CD4-positive, alpha-beta T cell treated with Interleukin-4 for 1 hour (primary cell): ENCODE data around the gene TXNDC11.

Experiments used
- DNase-seq, 2 donors: peaks; one replicate each; pipeline ENCODE4 v3.0.0-alpha.2; 2020 to 2022

Gene TXNDC11

DNA sequence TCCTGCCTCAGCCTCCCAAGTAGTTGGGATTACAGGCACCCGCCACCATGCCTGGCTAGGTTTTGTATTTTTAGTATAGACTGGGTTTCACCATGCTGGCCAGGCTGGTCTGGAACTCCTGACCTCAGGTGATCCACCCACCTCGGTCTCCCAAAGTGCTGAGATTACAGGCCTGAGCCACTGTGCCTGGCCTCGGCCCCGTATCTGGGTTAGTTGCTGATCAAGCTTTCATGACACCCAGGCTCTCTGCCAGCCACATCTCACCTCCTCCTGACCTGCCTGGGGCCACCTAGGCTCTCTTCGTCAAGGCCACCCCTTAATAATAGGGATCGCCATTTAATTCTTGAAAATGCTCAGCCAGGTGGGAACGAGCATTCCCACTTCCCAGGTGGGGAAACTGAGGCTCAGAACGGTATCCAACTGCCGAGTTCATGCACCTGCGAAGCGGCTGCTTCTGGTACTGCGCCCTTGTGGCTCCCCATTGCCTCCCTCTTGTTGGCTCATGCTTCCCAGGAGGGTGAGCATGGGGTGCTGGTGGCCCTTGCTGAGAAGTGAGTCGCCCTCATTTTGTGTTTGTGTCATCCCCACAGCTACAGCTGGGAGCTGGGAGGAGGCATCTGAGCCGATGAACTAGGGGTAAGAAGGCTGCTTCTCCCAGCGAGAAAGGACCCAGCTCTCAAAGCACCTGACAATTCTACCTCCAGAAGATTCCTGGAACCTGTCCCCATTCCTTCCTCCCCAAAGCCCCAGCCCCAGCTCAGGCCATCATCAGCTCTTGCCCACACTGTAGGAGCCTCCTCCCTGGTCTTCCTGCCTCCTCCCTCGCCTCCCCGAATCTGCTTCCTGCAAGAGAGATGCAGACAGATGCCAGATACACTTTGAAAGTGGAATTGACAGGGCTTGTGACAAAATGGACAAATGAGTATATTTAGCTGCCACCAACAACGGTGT, 91.7 kb downstream of the TXNDC11 start:
- DNase-seq: no peak

DNA sequence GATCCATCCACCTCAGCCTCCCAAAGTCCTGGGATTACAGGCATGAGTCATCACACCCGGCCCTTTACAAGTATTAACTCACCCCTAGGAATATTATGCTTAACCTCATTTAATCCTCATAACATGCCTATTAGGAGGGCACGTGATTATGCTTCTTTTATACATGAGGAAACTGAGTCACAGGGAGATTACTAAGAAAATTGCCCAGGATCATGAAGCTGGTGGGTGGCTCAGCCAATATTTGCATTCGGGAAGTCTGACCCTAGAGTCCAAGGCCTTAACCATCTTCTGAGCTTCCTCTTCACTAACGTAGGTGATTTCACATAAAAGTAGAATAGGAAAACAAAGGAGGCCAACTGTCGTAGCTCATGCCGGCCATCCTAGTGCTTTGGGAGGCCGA, 93.4 kb downstream of the TXNDC11 start:
- no peak for DNase-seq

DNA sequence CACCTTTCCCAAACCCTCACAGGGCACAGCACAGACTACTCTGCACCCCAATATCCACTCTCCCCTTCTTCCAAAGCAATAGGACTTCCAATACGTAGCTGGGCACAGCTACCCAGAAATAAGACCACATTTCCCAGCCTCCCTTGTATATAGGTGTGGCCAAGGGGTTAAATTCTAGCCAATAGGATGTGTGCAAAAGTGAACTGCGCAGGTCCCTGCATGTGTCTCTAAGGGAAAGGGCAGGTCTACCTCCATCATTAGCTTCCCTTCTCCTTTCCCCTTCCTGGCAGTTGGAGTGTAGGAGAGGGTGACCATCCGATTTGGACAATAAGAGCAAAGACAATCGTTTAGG, 99.9 kb downstream of the TXNDC11 start:
- no peak for DNase-seq

DNA sequence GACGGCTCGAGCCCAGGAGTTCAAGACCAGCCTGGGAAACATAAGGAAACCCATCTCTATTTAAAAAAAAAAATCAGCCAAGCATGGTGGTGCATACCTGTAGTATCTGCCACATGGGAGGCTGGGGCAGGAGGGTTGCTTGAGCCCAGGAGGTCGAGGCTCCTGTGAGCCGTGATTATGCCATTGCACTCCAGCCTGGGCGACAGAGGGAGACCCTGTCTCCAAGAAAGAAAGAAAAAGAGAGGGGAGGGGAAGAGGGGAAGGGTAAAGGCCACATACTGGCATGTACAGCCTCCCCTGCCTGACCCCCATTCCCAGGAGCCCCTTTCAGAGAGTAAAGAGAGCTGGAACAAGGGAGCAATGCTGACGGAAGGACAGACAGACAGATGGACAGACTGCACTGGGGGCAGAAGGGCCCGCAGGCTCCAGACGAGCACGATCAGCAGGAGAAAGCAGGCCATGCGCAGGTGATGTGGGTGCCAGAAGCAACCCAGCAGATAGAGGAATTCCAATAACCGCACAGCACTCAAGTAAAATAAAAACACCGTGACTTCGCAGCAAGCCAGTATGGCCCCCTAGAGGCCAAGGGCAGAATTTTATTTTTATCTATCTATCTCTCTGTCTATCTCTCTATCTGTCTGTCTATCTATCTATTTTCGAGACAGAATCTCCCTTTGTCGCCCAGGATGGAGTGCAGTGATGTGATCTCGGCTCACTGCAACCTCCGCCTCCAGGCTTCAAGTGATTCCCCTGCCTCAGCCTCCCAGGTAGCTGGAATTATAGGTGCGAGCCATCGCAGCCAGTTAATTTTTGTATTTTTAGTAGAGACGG, 101.5 kb downstream of the TXNDC11 start:
- DNase-seq: peak; percentile 63 to 75

DNA sequence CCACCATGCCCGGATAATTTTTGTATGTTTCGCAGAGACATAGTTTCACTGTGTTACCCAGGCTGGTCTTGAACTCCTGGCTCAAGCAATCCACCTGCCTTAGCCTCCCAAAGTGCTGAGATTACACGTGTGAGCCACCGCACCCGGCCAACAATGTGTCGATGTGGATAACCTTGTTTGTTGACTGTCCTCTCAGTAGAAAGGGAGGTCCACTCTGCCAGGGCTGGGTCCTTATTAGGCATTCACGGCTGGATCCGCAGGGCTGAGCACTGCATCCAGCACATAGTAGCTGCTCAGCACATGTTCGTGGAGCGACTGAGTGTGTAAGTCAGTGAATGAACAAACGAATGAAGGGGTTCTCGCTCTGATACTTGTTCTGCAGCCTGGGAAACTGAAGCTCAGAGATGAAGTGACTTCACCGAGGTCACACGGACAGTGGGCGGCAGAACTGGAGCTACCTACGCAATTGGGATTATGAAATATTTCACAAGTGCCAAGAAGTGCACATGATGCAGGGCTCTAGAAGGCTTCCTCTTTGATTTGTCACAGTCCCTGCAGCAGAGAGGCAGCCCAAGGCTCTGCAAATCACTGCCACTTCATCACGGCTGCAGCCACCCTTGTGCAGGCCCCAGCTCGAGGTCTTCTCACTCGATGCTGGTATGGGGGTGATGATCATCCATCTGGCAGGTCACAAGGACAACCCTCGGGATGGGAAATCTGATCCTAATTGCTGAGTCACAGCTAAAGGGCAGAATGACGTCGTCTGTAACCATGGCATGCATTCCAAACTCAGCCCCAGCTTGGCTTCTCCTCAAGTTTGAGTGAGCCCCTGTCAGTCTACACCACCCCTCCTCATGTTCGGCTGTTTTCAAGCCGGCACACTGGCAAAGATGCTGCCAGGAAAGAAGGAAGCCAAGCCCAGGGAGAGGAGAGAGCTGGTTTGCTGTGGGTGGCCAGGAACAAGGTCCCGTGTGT, 102.4 kb downstream of the TXNDC11 start:
- DNase-seq: peak; percentile 39 to 83

DNA sequence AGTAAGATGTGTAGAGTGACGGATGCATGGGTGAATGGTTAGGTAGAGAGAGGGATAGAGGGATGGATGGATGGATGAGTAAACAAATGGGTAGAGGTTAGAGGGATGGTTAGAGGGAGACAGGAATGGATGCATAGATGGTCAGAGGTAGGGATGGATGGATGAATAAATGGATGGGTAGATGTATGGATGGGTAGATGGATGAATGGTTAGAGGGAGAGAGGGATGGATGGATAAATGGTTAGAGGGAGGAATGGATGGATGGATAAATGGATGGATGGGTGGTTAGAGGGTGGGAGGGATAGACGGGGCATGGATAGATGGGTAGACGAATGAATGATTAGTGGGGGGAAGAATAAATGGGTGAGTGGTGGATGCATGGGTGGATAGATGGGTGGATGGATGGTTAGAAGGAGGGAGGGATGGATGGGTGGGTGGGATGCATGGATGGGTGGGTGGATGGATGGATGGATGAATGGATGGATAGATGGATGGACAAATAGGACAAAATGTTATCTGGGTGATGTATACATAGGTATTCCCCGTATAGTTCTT, 103.6 kb downstream of the TXNDC11 start:
- no peak for DNase-seq

DNA sequence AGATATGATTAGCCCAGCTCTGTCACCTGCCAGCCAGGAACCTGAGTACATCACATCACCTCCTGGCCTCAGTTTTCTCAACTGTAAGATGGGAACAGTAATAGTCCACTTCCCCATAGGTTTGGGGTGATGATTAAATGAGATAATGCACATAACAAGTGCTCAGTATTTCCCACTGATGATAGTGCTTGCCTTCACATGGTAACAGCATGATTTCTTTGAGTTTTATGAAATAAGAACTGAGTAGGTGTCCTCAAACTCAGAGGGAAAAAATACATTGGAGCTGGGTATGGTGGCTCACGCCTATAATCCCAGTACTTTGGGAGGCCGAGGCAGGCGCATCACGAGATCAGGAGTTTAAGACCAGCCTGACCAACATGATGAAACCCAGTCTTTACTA, 104.5 kb downstream of the TXNDC11 start:
- no peak for DNase-seq

DNA sequence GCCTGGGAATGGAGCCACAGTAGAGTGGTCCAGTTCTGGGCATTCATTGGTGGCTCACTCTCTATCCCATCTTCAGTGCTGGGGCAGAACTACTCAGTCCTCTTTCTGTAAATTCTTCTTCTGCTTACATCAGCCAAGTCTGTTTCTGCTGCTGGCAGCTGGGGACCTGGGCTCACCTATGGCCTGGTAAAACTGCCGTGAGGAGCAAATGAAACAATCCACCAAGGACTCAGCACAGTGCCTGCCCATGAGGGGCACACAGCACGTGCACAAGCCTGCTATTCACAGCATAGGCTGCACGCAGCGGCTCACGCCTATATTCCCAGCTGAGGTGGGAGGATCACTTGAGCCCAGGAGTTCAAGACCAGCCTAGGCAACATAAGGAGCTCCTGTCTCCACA, 105.3 kb downstream of the TXNDC11 start:
- DNase-seq: no peak

DNA sequence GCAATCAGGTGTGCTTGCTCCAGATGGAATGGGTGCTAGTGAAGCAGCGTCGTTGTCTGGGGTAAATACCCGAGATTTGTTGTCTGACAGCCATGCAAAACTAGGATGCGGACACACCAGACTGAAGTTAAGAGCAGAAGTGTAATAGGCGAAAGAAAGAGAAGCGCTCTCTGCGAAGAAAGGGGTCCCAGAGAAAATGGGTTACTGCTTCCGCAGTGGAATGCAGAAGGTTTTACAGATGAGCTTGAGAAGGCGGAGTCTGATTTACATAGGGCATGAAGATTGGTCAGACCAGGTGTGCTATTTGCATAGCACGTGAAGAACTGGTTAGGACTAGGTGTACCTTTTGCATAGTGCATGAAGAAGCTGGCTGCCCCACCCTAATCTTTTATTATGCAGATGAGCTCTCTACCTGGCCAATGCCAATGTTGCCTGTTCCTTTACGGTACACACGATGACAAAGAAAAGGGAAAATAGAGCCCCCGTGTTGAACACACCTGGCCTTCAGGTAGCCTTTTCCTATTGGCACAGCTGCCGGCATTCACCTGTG, 106.4 kb downstream of the TXNDC11 start:
- DNase-seq: no peak

DNA sequence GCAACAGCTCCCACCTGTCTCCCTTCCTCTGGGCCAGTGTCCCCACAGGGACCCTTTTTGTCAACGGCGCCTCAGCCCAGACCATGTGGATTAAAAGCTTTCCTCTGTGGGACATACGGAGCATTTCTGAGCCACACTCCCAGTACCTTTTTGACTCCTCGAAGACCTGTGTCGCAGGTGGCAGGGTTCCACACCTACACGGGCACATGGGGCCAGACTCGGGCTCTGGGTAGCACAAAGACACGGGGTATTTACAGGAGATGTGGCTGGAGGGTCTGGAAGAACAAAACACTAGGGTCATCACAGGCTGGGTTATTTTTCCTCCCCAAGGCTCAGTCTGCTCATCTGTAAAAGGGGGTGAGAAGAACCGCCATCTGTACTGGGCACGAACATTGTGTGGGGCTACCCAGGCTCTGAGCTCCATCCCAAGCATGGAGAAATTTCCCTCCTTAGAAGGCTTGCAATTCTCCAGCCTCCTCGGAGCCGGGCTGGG, 106.9 kb downstream of the TXNDC11 start:
- DNase-seq: no peak

DNA sequence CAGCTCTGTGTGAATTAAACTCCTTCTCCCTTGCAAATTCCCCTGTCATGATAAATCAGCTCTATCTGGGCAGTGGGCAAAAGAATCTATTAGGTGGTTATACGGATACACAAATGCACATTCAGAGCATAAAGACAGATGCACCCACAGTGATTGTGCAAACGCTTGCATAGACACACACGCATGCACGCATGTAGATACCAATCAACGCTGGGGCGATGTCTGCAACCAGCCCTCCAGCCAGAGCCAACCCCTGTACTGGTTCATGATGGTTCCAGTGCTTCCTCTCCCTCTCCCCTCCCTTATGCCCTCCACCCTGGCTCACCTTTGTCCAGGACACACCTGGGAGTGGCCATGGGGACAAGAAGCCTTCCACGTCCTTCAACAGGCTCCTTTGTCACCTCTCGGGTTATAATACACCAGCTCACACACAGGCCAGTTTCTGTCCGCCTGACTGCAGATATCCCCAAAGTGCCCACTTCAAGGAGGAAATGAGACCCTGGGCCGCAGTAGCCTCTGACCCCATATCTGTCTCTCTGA, 107.5 kb downstream of the TXNDC11 start:
- DNase-seq: no peak

DNA sequence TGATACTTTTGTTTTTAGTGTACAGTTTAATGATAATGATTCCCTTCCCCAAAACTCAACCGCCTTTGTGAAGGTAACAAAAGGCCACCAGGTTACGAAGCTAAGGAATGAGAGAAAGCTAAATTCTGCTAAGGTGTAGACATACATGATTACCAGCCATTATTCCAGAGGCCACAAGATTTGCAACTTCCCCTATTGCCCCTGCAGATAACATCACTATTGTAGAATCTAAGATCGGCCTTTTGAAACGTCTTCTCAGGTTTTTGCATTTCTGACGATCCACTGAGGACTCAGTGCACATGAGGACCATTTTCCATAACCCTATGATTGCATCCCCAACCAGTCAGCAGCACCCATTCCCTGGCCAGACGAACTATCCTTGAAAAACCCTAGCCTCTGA, 108.3 kb downstream of the TXNDC11 start:
- DNase-seq: no peak

DNA sequence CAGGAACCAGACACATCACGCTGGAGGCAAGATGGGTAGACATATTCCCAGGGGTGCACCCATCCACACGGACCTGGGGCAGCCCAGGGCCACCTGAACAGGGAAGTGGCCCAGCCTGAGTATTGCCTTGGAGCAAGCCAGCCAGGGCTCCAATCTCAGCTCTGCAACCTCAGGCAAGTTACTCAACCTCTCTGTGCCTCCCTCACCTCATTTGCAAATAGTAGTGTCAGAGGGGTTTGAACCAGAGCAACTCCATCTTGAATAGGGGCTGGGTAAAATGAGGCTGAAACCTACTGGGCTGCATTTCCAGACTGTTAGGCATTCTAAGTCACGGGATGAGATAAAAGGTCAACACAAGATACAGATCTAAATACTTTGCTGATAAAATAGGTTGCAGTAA, 109.5 kb downstream of the TXNDC11 start:
- DNase-seq: no peak

DNA sequence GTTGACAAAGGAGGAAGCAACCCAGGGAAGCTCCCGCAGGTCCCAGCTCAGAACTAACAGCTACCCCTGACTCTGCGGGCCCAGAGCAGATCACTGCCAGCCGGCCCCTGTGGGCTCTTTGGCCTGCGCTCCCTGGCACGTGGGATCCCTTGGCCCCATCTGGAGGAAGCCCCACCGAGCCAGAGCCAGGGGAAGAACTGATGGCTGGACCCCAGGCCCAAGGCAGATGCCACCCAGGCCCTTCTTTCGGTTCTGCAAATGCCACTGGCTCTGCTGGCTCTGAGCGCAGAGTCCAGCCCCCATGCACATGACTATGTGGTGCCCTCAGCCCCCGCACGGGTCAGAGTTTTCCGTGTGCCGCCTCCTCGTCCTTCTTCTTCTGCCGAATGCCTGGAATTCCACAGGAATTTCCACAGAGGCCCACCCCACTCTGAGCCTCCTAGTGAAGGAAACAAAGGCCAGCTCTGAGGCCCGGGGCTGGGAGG, 110.2 kb downstream of the TXNDC11 start:
- DNase-seq: no peak

DNA sequence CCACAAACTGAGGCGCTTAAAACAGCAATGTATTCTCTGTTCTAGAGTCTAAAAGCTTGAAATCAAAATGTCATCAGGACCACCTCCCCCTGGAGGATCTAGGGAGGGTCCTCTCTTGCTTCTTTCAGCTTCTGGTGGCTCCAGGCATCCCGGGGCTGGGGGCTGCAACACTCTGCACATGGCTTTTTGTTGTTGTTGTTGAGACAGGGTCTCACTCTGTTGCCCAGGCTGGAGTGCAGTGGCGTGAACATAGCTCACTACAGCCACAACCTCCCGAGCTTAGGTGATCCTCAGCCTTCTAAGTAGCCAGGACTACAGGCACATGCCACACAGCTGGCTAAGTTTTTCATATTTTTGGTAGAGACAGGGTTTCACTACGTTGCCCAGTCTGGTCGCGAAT, 111.4 kb downstream of the TXNDC11 start:
- DNase-seq: no peak

DNA sequence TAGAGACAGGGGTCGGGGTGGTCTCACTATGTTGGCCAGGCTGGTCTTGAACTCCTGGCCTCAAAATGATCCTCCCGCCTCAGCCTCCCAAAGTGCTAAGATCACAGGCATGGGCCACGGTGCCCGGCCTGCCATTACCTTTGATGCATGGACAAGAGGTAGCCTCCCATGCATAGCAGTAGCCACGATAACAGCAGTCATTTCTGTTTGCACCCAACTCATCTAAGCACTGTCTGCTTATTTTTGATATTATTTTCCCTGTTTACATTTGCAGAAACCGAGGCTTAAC, 111.9 kb downstream of the TXNDC11 start:
- DNase-seq: no peak

DNA sequence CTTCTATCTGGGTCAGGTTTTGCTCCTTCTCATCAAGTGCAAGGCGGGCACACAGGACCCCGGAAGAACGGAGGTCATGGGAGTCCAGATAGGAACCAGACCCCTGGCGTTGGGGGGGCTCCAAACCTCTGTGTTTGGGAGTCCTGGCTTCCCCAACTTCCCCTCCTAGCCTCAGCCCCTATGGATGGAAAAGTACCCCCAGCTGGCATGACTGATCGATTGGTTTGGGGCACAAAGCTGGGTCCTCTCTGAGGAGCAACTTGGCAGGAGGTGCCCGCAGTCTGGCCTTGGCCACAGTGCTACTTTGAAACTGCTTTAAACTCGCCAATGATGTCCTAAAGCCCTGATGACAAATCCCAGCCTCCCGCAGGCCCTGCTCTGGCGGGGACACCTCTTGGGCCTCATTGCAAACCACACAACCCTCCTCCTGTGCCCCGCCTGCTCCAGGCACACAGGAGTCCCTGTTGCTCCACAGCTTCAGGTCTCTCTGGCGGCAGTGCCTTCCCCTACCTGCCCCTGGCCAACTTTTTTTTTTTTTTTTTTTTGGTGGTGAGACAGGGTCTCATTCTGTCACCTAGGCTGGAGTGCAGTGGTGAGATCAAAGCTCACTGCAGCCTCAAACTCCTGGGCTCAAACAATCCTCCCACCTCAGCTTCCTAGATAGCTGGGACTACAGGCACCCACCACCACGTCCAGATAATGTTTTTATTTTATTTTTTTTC, 112.5 kb downstream of the TXNDC11 start:
- no peak for DNase-seq
